ENCODE data around the gene OSCP1. TPM values are rescaled to one million over a fixed set of nuclear protein-coding genes. Genes with fewer than 3 reads are reported as not detected.

The OSCP1 gene
- total and polyA plus RNA-seq, 2 donors (not counting 3 experiments of a cell fraction or from before 2014, with no cell fraction given), result 4.6 to 8.3 TPM

GRCh38 chr1:36446746-36447145 lies 3.5 kb downstream of the OSCP1 start:
- no peak overlapping the region for H3K27ac ChIP-seq (ENCODE audit: insufficient read depth, low read depth, low read length)
- no TSS peak for BruUV-seq (replicated peaks)
- H3K4me1 ChIP-seq (ENCODE audit: control insufficient read depth, extremely low read depth, insufficient read depth, low read length), result peaks cover 4% of the 10 kb centered on the region
- DNase-seq (ENCODE audit: low read depth, low spot score) (no peak), FAIRE-seq (no peak)
- dilution Hi-C loops (cut with MboI; ENCODE audit: extremely low pct_ligation_motif_present, low sequenced_read_pairs) (no loop called here), intact Hi-C loops (cut with micrococcal nuclease) (no loop called here)
- ChIA-PET CTCF (no interaction called here), POLR2A (no interaction called here)
- no peaks in the 10 kb centered on the region for H3K27me3 ChIP-seq (ENCODE audit: control insufficient read depth in 2 of 2, insufficient read depth in 2 of 2, low read length in 2 of 2)
- no peaks in the 10 kb centered on the region for H4K20me1 ChIP-seq (replicated peaks; ENCODE audit: control insufficient read depth, extremely low read depth, insufficient read depth, low read length)
- no peaks in the 10 kb centered on the region for H3K36me3 ChIP-seq (ENCODE audit: control insufficient read depth in 2 of 2, extremely low read depth in 1 of 2, insufficient read depth in 2 of 2, low read length in 2 of 2)
- no peak overlapping the region for H3K4me3 ChIP-seq (replicated peaks in 1 of 3; ENCODE audit: insufficient read depth in 1 of 3, low read depth in 1 of 3, low read length in 3 of 3)
- H3K79me2 ChIP-seq (ENCODE audit: control insufficient read depth, insufficient read depth, low read length), result no peaks in the 10 kb centered on the region
- no peak overlapping the region for H3K9ac ChIP-seq (replicated peaks; ENCODE audit: extremely low read depth, insufficient read depth, low read length)
- H3K9me1 ChIP-seq (replicated peaks; ENCODE audit: control insufficient read depth, extremely low read depth, insufficient read depth, low read length), result no peaks in the 10 kb centered on the region
- no peaks in the 10 kb centered on the region for H3K9me3 ChIP-seq (replicated peaks; ENCODE audit: control insufficient read depth, insufficient read depth, low read length)
- H2AFZ ChIP-seq (ENCODE audit: low read depth, low read length), result no peak overlapping the region
- TF ChIP-seq MAX (IDR thresholded peaks at IDR 0.05; ENCODE audit: insufficient read depth, insufficient read length) (no peak), EZH2 (IDR thresholded peaks at IDR 0.05; ENCODE audit: borderline replicate concordance, low read depth, low read length, severe bottlenecking) (no peak), POLR2A (IDR thresholded peaks at IDR 0.05; ENCODE audit: low read depth, low read length) (no peak), FOS (IDR thresholded peaks at IDR 0.05; ENCODE audit: borderline replicate concordance, insufficient read depth, low read length) (no peak), GATA2 (IDR thresholded peaks at IDR 0.05; ENCODE audit: insufficient read depth, insufficient read length, low read depth, low read length) (no peak), JUN (IDR thresholded peaks at IDR 0.05; ENCODE audit: borderline replicate concordance, insufficient read depth, insufficient read length, low read depth) (no peak), POLR2AphosphoS5 (IDR thresholded peaks at IDR 0.05; ENCODE audit: insufficient read depth, low read depth, low read length) (no peak), MYC (IDR thresholded peaks at IDR 0.05; ENCODE audit: low read depth, low read length) (no peak), CTCF (IDR thresholded peaks at IDR 0.05; ENCODE audit: extremely low read depth in 1 of 2, insufficient read depth in 1 of 2, low read depth in 1 of 2, low read length in 2 of 2) (no peak)
- H3K4me2 ChIP-seq (ENCODE audit: insufficient read depth, low read length), result no peak overlapping the region

Measured in endothelial cell of umbilical vein (primary cell).